GM23338 (cell line): Measurements from ENCODE around the gene ITLN1. TPM values are rescaled to one million over a fixed set of nuclear protein-coding genes. Genes with fewer than 3 reads are reported as not detected.

ENCODE experiments used
- ATAC-seq: fragments of 200-7000 bp; cut with Tn5 transposase; 3 replicates; pipeline ENCODE4 v1.9.1; 2020
- DNase-seq: peaks from one replicate; pipeline ENCODE4 v3.0.0-alpha.2; 2015; ENCODE audit warnings: low spot score
- H2AFZ ChIP-seq: fragments of 200-600 bp; sonication (generic); 2 replicates; pipeline ENCODE4 v1.8.0; 2016; ENCODE audit warnings: antibody characterized with exemption, mild to moderate bottlenecking, moderate library complexity
- H3F3A ChIP-seq: fragments of 200-600 bp; sonication (generic); replicated peaks from 2 replicates; pipeline ENCODE4 v1.8.0; 2017; ENCODE audit warnings: antibody characterized with exemption, mixed run types, low read depth
- H3K27ac ChIP-seq: fragments of 200-600 bp; sonication (generic); 2 replicates; pipeline ENCODE4 v1.6.1; 2016; ENCODE audit warnings: low read depth
- H3K27me3 ChIP-seq: fragments of 200-600 bp; sonication (generic); 2 replicates; pipeline ENCODE4 v1.8.0; 2016; ENCODE audit warnings: mild to moderate bottlenecking, mixed run types, moderate library complexity; ENCODE audit not compliant: insufficient read depth
- H3K36me3 ChIP-seq: fragments of 200-600 bp; sonication (generic); 2 replicates; pipeline ENCODE4 v1.8.0; 2016; ENCODE audit warnings: mild to moderate bottlenecking; ENCODE audit not compliant: insufficient read depth
- H3K4me1 ChIP-seq: fragments of 200-600 bp; sonication (generic); 2 replicates; pipeline ENCODE4 v1.8.0; 2016; ENCODE audit warnings: mild to moderate bottlenecking, moderate library complexity; ENCODE audit not compliant: insufficient read depth
- H3K4me2 ChIP-seq: fragments of 200-600 bp; sonication (generic); 2 replicates; pipeline ENCODE4 v1.7.1; 2017; ENCODE audit warnings: mixed run types
- H3K4me3 ChIP-seq: fragments of 200-600 bp; sonication (generic); 2 replicates; pipeline ENCODE4 v1.6.1; 2016; ENCODE audit warnings: mixed run types
- H3K79me2 ChIP-seq: fragments of 200-600 bp; sonication (generic); replicated peaks from 2 replicates; pipeline ENCODE4 v1.8.0; 2017; ENCODE audit warnings: mild to moderate bottlenecking; ENCODE audit not compliant: insufficient read depth
- H3K9me2 ChIP-seq: fragments of 200-600 bp; sonication (generic); 2 replicates; pipeline ENCODE4 v1.8.0; 2017; ENCODE audit not compliant: insufficient read depth
- H4K20me1 ChIP-seq: fragments of 200-600 bp; sonication (generic); replicated peaks from 2 replicates; pipeline ENCODE4 v1.8.0; 2017; ENCODE audit warnings: mild to moderate bottlenecking; ENCODE audit not compliant: insufficient read depth
- H3K27ac Mint-ChIP-seq: 2 replicates; pipeline ENCODE4 v1.8.0; 2020; ENCODE audit warnings: inconsistent platforms, mild to moderate bottlenecking, moderate library complexity, mixed read lengths
- H3K27me3 Mint-ChIP-seq: 3 replicates; pipeline ENCODE4 v1.8.0; 2022; ENCODE audit warnings: low read depth, mild to moderate bottlenecking, moderate library complexity, mixed read lengths, inconsistent platforms; ENCODE audit not compliant: insufficient read depth, poor library complexity
- H3K36me3 Mint-ChIP-seq: 3 replicates; pipeline ENCODE4 v1.8.0; 2021; ENCODE audit warnings: low read depth, mild to moderate bottlenecking, inconsistent platforms, moderate library complexity, mixed read lengths
- H3K4me1 Mint-ChIP-seq: 3 replicates; pipeline ENCODE4 v1.8.0; 2020; ENCODE audit warnings: mild to moderate bottlenecking, inconsistent platforms, mixed read lengths
- H3K4me3 Mint-ChIP-seq: 3 replicates; pipeline ENCODE4 v1.8.0; 2021; ENCODE audit warnings: moderate library complexity, mild to moderate bottlenecking, inconsistent platforms, mixed read lengths
- H3K9me3 Mint-ChIP-seq: 3 replicates; pipeline ENCODE4 v1.8.0; 2020; ENCODE audit warnings: moderate library complexity, mild to moderate bottlenecking, inconsistent platforms, mixed read lengths
- CREB1 ChIP-seq: fragments of 250-450 bp; sonication (Bioruptor Pico); IDR thresholded peaks from 2 replicates; pipeline ENCODE4 v1.5.0; 2020; ENCODE audit warnings: low read depth, mild to moderate bottlenecking, moderate library complexity
- CTCF ChIP-seq, 2 experiments: fragments of 200-600 bp in 1 of 2; sonication (generic) in 1 of 2; conservative IDR thresholded peaks; 2 replicates each; pipeline versions ENCODE4 v1.5.1 to v1.6.1; 2016 to 2017; ENCODE audit warnings: antibody characterized with exemption in 2 of 2, low read depth in 2 of 2, mild to moderate bottlenecking in 2 of 2, moderate library complexity in 1 of 2
- EZH2 ChIP-seq: fragments of 200-600 bp; sonication (generic); IDR thresholded peaks from one replicate; pipeline ENCODE4 v1.8.0; 2017; ENCODE audit warnings: antibody characterized with exemption, mild to moderate bottlenecking, low read depth; ENCODE audit not compliant: unreplicated experiment
- EZH2phosphoT487 ChIP-seq: fragments of 200-600 bp; sonication (generic); IDR thresholded peaks from one replicate; pipeline ENCODE4 v1.8.1; 2018; ENCODE audit warnings: antibody characterized with exemption; ENCODE audit not compliant: unreplicated experiment
- JUNB ChIP-seq: IDR thresholded peaks from one replicate; pipeline ENCODE4 v1.6.1; 2016; ENCODE audit warnings: antibody characterized with exemption; ENCODE audit not compliant: unreplicated experiment
- NANOG ChIP-seq: IDR thresholded peaks from 2 replicates; pipeline ENCODE4 v1.6.1; 2016; ENCODE audit warnings: antibody characterized with exemption, borderline replicate concordance
- POLR2AphosphoS5 ChIP-seq: IDR thresholded peaks from 2 replicates; pipeline ENCODE4 v1.6.1; 2016; ENCODE audit warnings: antibody characterized with exemption, low read depth
- STAT1 ChIP-seq: IDR thresholded peaks from one replicate; pipeline ENCODE4 v1.6.1; 2016; ENCODE audit warnings: antibody characterized with exemption; ENCODE audit not compliant: unreplicated experiment
- ZNF114 ChIP-seq: fragments of 250-450 bp; sonication (Bioruptor Pico); IDR thresholded peaks from 2 replicates; pipeline ENCODE4 v1.5.0; 2020; ENCODE audit warnings: mild to moderate bottlenecking, moderate library complexity
- ZNF331 ChIP-seq: fragments of 250-450 bp; sonication (Bioruptor Pico); IDR thresholded peaks from 2 replicates; pipeline ENCODE4 v1.5.0; 2020; ENCODE audit warnings: low read depth, mild to moderate bottlenecking, moderate library complexity
- ZNF462 ChIP-seq: fragments of 250-450 bp; sonication (Bioruptor Pico); IDR thresholded peaks from 2 replicates; pipeline ENCODE4 v1.5.0; 2020; ENCODE audit warnings: mild to moderate bottlenecking, moderate library complexity
- polyA plus RNA-seq: library from polyadenylated mRNA; unstranded; fragments of >200 nt; fragmentation: Nextera tagmentation; extraction: Ambion mirVana; gene quantifications from 2 replicates; pipeline ENCODE4 v1.2.1, GENCODE V29; 2016
- total RNA-seq: library from RNA; depleted of rRNA; stranded (reverse); fragments of >200 nt; shearing (Covaris generic); gene quantifications from 2 replicates; pipeline ENCODE4 v1.2.3, GENCODE V29; 2014
- TF ChIP-seq, protein P1 (sequence below): IDR thresholded peaks from 2 replicates; pipeline ENCODE4 v1.6.1; 2016; ENCODE audit warnings: antibody characterized with exemption
- TF ChIP-seq, protein P2 (sequence below): IDR thresholded peaks from one replicate; pipeline ENCODE4 v1.6.1; 2018; ENCODE audit warnings: antibody characterized with exemption; ENCODE audit not compliant: unreplicated experiment

Gene ITLN1
- total and polyA plus RNA-seq, 2 experiments from 2014 or later = not detected

DNA sequence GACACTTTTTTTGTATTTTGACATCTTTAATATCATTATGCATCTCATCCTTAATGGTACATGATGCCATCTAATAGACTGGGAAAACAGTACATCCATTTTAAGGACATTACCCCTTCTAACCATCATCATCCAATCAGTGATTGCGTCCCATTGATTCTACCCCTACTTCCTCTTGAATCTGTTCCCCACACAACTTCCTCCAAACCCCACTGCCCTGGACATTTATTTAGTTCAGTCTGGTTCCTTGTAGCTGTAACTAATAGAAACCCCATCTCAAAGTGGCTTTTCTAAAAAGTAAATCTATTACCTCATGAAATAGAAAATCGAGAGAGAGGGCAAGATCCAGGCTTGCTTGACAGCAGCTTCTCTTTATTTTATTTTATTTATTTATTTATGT lies 2.1 kb upstream of the ITLN1 start:
- Mint-ChIP-seq H3K9me3 (0 out of 3 replicates have a peak, but pooled peaks cover 3% of the 10 kb centered on the region), H3K36me3 (no peaks in the 10 kb centered on the region), H3K4me3 (no peak overlapping the region), H3K27ac (no peak overlapping the region), H3K4me1 (no peaks in the 10 kb centered on the region; the same call in 2 of the 3 replicates), H3K27me3 (no peaks in the 10 kb centered on the region)
- no peak overlapping the region for H3K4me3 ChIP-seq
- H3K79me2 ChIP-seq = no peaks in the 10 kb centered on the region
- H3K27me3 ChIP-seq = no peaks in the 10 kb centered on the region
- H2AFZ ChIP-seq = no peak overlapping the region
- H3K4me2 ChIP-seq = no peak overlapping the region
- no peak overlapping the region for H3K27ac ChIP-seq
- H4K20me1 ChIP-seq = no peaks in the 10 kb centered on the region
- no peaks in the 10 kb centered on the region; the same call in 1 of the 2 replicates for H3K36me3 ChIP-seq
- ATAC-seq (no peak), DNase-seq (no peak)
- H3K9me2 ChIP-seq = 0 out of 2 replicates have a peak, but pooled peaks cover 4% of the 10 kb centered on the region
- H3F3A ChIP-seq = no peaks in the 10 kb centered on the region
- H3K4me1 ChIP-seq = no peaks in the 10 kb centered on the region
- TF ChIP-seq NANOG = no peak
- no peak for TF ChIP-seq CTCF (conservative IDR thresholded peaks at IDR 0.05; ENCODE audit: low read depth in 2 of 2)
- TF ChIP-seq ZNF114 (CRISPR knock-in tag) = no peak
- no peak for TF ChIP-seq ZNF331 (CRISPR knock-in tag)
- no peak for TF ChIP-seq CREB1
- no peak for TF ChIP-seq ZNF462 (CRISPR knock-in tag)
- TF ChIP-seq, protein P1, sequence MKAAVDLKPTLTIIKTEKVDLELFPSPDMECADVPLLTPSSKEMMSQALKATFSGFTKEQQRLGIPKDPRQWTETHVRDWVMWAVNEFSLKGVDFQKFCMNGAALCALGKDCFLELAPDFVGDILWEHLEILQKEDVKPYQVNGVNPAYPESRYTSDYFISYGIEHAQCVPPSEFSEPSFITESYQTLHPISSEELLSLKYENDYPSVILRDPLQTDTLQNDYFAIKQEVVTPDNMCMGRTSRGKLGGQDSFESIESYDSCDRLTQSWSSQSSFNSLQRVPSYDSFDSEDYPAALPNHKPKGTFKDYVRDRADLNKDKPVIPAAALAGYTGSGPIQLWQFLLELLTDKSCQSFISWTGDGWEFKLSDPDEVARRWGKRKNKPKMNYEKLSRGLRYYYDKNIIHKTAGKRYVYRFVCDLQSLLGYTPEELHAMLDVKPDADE = no peak
- TF ChIP-seq STAT1 = no peak
- TF ChIP-seq EZH2 = no peak
- TF ChIP-seq, protein P2, sequence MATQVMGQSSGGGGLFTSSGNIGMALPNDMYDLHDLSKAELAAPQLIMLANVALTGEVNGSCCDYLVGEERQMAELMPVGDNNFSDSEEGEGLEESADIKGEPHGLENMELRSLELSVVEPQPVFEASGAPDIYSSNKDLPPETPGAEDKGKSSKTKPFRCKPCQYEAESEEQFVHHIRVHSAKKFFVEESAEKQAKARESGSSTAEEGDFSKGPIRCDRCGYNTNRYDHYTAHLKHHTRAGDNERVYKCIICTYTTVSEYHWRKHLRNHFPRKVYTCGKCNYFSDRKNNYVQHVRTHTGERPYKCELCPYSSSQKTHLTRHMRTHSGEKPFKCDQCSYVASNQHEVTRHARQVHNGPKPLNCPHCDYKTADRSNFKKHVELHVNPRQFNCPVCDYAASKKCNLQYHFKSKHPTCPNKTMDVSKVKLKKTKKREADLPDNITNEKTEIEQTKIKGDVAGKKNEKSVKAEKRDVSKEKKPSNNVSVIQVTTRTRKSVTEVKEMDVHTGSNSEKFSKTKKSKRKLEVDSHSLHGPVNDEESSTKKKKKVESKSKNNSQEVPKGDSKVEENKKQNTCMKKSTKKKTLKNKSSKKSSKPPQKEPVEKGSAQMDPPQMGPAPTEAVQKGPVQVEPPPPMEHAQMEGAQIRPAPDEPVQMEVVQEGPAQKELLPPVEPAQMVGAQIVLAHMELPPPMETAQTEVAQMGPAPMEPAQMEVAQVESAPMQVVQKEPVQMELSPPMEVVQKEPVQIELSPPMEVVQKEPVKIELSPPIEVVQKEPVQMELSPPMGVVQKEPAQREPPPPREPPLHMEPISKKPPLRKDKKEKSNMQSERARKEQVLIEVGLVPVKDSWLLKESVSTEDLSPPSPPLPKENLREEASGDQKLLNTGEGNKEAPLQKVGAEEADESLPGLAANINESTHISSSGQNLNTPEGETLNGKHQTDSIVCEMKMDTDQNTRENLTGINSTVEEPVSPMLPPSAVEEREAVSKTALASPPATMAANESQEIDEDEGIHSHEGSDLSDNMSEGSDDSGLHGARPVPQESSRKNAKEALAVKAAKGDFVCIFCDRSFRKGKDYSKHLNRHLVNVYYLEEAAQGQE = no peak
- TF ChIP-seq JUNB = no peak
- TF ChIP-seq EZH2phosphoT487 = no peak
- no peak for TF ChIP-seq POLR2AphosphoS5
